Left ventricle myocardium inferior (tissue), 1 donor: Measurements from ENCODE around the gene DNAJC25. TPM values are rescaled to one million over a fixed set of nuclear protein-coding genes. Genes with fewer than 3 reads are reported as not detected.

Experiments used
- DNase-seq: peaks from one replicate; pipeline ENCODE4 v3.0.0-alpha.2; 2020
- H3K27ac ChIP-seq: fragments of 200-600 bp; replicated peaks from 2 replicates; pipeline ENCODE4 v1.8.0; 2021
- H3K27me3 ChIP-seq: fragments of 200-600 bp; 2 replicates; pipeline ENCODE4 v1.8.0; 2021; ENCODE audit warnings: low read depth
- H3K36me3 ChIP-seq: fragments of 200-600 bp; 2 replicates; pipeline ENCODE4 v1.8.0; 2021
- H3K4me1 ChIP-seq: fragments of 200-600 bp; 2 replicates; pipeline ENCODE4 v1.8.0; 2021
- H3K4me3 ChIP-seq: fragments of 200-600 bp; 2 replicates; pipeline ENCODE4 v1.8.0; 2021; ENCODE audit warnings: mild to moderate bottlenecking, moderate library complexity
- H3K9me3 ChIP-seq: fragments of 200-600 bp; replicated peaks from 2 replicates; pipeline ENCODE4 v1.8.0; 2021
- intact Hi-C: fragments of 100-400 bp; cut with micrococcal nuclease; formaldehyde crosslinking; loops from one replicate; pipeline ENCODE4 v1.11.0; 2022
- total RNA-seq: library from RNA; stranded (reverse); fragmentation: NEBNext Ultra II Directional; extraction: Animal tissue kit (Norgen Biotek cat#: 25700); gene quantifications from one replicate; pipeline ENCODE4 v1.2.1, GENCODE V29; 2021
- TF ChIP-seq, protein P1 (sequence below): fragments of 200-600 bp; IDR thresholded peaks from 2 replicates; pipeline ENCODE4 v1.8.0; 2021; ENCODE audit warnings: antibody characterized with exemption, mild to moderate bottlenecking, borderline replicate concordance
- donor health status: DM: no; HTN: yes; CAD: no; lungs with severe emphysema.

Gene DNAJC25
- total RNA-seq, 1 donor from 2014 or later = 5.5 TPM

DNA sequence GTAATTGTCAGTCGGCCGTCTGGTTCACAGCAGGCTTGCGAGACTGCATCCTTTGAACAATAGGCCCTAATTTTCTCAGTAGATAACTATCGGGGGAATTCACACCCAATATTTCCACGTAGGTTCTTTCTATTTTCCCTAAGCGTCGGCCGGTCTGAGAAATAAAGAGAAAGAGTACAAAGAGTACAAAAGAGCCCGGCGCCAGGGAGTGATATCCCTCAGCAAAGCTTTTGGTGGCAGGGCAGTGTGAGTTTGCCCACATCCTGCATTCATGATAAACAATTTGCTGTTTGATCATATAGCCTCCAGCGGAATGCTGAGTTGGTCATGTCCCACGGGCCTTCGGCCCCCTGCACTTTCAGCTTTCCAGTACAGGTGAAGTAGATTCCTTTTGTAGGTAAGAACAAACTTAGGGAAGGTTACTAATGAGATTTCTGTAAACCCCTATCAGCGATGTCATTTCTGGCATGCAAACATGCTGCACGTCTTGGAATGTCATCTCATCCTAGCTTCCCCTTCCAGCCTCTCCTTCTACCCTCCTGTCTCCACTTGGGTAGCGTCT is 27.0 kb upstream of the DNAJC25 start:
- Histone ChIP-seq H3K36me3 (no peaks in the 10 kb centered on the region), H3K9me3 (no peaks in the 10 kb centered on the region), H3K27ac (no peak overlapping the region), H3K4me3 (no peak overlapping the region), H3K4me1 (peaks cover 10% of the 10 kb centered on the region), H3K27me3 (peaks cover 23% of the 10 kb centered on the region)
- no peak for DNase-seq
- intact Hi-C loops = no loop called here
- TF ChIP-seq, protein P1, sequence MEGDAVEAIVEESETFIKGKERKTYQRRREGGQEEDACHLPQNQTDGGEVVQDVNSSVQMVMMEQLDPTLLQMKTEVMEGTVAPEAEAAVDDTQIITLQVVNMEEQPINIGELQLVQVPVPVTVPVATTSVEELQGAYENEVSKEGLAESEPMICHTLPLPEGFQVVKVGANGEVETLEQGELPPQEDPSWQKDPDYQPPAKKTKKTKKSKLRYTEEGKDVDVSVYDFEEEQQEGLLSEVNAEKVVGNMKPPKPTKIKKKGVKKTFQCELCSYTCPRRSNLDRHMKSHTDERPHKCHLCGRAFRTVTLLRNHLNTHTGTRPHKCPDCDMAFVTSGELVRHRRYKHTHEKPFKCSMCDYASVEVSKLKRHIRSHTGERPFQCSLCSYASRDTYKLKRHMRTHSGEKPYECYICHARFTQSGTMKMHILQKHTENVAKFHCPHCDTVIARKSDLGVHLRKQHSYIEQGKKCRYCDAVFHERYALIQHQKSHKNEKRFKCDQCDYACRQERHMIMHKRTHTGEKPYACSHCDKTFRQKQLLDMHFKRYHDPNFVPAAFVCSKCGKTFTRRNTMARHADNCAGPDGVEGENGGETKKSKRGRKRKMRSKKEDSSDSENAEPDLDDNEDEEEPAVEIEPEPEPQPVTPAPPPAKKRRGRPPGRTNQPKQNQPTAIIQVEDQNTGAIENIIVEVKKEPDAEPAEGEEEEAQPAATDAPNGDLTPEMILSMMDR = no peak

DNA sequence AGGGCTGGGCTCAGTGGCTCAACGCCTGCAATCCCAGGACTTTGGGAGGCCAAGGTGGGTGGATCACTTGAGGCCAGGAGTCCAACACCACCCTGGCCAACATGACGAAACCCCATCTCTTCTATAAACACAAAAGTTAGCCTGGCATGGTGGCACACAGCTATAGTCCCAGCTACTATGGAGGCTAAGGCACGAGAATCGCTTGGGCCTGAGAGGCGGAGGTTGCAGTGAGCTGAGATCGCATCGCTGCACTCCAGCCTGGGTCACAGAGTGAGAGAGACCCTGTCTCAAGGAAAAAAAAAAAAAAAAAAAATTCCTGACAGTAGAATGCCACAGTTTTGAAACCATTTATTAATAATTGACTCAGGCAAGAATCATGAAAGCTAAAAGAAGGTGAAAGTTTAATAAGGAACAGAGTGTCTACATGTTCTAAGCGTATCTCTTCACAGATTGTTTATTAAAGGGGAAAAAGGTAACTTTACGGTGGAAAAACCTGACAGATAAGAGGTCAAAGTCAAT is 26.0 kb upstream of the DNAJC25 start:
- intact Hi-C loops = no loop called here
- Histone ChIP-seq H3K36me3 (no peaks in the 10 kb centered on the region), H3K9me3 (no peaks in the 10 kb centered on the region), H3K4me1 (peaks cover under 1% of the 10 kb centered on the region), H3K4me3 (no peak overlapping the region), H3K27me3 (peaks cover 32% of the 10 kb centered on the region), H3K27ac (no peak overlapping the region)
- DNase-seq = no peak
- TF ChIP-seq, protein P1 = no peak

GRCh38 chr9:111610149-111610548 is 21.0 kb upstream of the DNAJC25 start:
- Histone ChIP-seq H3K27me3 (peaks cover 55% of the 10 kb centered on the region), H3K4me3 (no peak overlapping the region), H3K27ac (no peak overlapping the region), H3K36me3 (no peaks in the 10 kb centered on the region), H3K9me3 (no peaks in the 10 kb centered on the region), H3K4me1 (no peaks in the 10 kb centered on the region)
- intact Hi-C loops = no loop called here
- TF ChIP-seq, protein P1 = no peak
- DNase-seq = no peak

DNA sequence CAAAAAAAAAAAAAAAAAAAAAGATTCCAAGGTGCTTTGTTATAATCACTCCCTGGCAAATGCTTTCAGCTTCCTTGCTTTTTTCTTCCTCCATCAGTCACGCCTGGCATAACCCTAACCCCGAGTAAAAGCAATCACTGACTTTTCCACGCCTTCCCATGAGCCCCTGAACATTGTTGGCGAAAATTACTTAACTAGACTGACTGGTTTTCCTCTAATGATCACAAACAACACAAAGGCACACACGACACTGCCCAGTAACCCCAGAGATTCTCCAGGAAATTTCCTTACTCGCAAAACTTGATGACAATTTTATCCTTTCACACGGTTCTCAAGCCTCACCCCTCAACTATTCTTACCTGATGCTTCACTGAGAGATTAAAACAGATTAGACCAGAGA is 20.3 kb upstream of the DNAJC25 start:
- Histone ChIP-seq H3K4me1 (no peaks in the 10 kb centered on the region), H3K36me3 (no peaks in the 10 kb centered on the region), H3K9me3 (no peaks in the 10 kb centered on the region), H3K27me3 (peaks cover 55% of the 10 kb centered on the region), H3K4me3 (no peak overlapping the region), H3K27ac (no peak overlapping the region)
- no peak for DNase-seq
- intact Hi-C loops = no loop called here
- TF ChIP-seq, protein P1 = no peak

- Histone ChIP-seq H3K9me3 (no peaks in the 10 kb centered on the region), H3K4me3 (no peak overlapping the region), H3K36me3 (no peaks in the 10 kb centered on the region), H3K27ac (no peak overlapping the region), H3K27me3 (peaks cover 38% of the 10 kb centered on the region), H3K4me1 (no peaks in the 10 kb centered on the region)
- TF ChIP-seq, protein P1 = no peak
- intact Hi-C loops = no loop called here
- DNase-seq = no peak
Observed at GRCh38 chr9:111613436-111614040, 17.6 kb upstream of the DNAJC25 start.
